AG10803 (cell line): ENCODE data around the gene COPS4.

Experiments
- DNase-seq: peaks from one replicate; pipeline ENCODE4 v3.0.0; 2010; ENCODE audit warnings: low read depth
- H3K4me3 ChIP-seq: 2 replicates; pipeline ENCODE4 v1.5.1; 2011; ENCODE audit warnings: mild to moderate bottlenecking, low read length, control low read depth
- TF ChIP-seq, protein P1 (sequence below): conservative IDR thresholded peaks from 2 replicates; pipeline ENCODE4 v1.5.1; 2011; ENCODE audit warnings: mild to moderate bottlenecking, low read length, control low read depth, inconsistent platforms

COPS4 gene

DNA sequence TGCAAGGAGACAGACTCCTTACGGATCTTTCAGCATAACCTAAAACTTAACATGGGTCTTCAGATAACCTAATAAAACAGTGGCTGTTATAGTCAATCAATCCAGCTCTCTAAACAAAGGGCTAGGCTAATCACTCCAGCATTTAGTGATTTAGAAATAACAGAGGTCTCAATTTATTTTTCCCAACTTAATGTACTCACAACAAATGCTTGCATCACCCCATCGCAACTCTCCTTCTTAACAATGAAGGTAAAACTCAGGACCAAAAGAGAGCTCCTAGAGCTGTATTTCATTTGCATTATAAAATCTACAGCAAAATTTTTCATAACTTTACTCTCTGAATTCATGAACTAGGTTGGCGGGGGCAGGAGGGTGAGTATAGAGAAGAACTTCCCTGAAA is 25.5 kb upstream of the COPS4 start:
- DNase-seq, result peak; percentile 24
- H3K4me3 ChIP-seq, result peak overlapping the region; percentile 84
- TF ChIP-seq, protein P1, sequence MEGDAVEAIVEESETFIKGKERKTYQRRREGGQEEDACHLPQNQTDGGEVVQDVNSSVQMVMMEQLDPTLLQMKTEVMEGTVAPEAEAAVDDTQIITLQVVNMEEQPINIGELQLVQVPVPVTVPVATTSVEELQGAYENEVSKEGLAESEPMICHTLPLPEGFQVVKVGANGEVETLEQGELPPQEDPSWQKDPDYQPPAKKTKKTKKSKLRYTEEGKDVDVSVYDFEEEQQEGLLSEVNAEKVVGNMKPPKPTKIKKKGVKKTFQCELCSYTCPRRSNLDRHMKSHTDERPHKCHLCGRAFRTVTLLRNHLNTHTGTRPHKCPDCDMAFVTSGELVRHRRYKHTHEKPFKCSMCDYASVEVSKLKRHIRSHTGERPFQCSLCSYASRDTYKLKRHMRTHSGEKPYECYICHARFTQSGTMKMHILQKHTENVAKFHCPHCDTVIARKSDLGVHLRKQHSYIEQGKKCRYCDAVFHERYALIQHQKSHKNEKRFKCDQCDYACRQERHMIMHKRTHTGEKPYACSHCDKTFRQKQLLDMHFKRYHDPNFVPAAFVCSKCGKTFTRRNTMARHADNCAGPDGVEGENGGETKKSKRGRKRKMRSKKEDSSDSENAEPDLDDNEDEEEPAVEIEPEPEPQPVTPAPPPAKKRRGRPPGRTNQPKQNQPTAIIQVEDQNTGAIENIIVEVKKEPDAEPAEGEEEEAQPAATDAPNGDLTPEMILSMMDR, result no peak

DNA sequence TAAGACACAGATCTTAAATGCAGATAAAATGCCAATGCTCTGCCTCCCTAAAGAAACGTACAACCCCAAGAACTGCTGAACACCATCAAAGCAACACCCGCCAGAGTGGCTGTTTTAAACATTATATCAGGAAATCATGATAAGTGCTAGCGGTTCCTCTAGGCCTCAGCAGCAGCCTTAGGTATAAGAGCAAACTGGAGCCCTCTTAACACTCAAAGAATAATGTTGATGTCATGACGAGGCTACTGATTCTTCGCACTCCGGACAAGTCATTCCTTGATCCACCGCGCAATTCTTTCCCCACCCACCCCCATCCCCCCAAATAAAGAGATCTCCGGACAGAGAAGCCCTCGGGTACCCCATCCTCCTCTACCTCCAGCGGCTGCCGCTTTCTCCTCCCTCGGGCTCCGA is 24.9 kb upstream of the COPS4 start:
- peak overlapping the region; percentile 84 for H3K4me3 ChIP-seq
- TF ChIP-seq, protein P1, result no peak
- DNase-seq, result peak; percentile 33

DNA sequence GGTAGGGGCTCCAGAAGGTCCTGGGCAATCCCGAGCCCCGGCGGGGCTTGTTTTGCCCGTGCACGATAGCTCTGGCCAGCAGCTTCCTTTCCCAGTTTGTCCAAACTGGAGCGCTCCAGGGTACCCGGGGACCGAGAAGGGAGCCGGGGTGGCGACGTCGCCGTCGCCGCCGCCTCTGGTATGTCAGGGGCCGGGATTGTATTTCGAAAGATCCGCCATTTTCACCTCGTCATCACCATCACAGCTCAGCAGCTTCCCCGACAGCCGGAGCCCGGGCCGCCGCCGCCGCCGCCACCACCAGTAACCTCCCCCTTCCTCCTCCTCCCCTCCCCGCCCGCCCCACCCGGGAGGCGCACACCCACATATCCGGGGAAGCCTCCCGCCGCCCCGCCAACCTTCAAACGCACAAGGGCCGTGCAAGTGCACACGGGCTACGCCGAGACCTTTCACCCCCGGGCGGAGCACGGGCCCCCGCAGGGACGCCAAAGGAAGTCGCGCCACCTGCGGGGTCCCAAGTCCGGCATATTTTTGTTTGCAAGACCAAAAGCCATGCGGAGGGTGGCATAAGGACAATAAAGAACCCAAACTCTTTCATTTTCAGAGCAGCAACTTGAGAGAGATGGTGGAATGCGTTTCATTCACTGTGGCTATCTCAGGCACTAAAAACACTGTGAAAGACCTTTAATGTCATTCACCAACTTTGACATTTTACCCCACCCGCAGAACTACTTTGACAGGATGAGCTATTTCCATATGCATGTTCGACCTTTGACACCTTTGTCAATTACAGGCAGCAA is 24.3 kb upstream of the COPS4 start, which contains the start of gene LIN54:
Gene LIN54 (minus strand): TSS at position 302 of the 797 bp plus-strand sequence. CDS start 25,979 bp downstream, outside the sequence.
- peak within 1 kb of the TSS; percentile 84 for H3K4me3 ChIP-seq
- TF ChIP-seq, protein P1, result no peak
- peak; percentile 82 for DNase-seq

DNA sequence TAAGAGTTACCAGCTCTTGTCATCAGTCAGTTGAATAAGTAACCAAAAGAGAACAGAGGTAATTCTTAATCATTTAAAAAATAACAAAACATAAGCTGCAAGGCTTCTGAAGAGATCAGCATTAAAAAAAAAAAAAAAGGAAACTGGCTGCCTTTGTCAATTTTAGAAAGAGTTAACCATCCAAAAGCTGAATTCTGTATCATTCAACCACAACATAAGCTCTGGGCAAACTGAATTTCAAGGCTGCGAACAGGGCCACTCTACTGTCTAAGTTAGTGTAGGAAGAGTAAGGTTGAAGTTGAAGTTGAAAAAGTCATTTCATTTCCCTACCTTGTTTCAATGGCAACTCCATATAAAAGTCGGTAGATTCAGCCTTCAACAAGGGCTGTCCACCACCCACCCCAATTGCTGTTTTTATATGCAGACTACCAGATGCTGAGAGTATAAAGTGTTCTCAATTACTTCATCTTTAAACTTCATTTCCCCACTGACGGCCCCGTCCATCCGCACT is 23.2 kb upstream of the COPS4 start:
- DNase-seq, result peak; percentile 4
- TF ChIP-seq, protein P1, result no peak
- H3K4me3 ChIP-seq, result peak overlapping the region; percentile 70

DNA sequence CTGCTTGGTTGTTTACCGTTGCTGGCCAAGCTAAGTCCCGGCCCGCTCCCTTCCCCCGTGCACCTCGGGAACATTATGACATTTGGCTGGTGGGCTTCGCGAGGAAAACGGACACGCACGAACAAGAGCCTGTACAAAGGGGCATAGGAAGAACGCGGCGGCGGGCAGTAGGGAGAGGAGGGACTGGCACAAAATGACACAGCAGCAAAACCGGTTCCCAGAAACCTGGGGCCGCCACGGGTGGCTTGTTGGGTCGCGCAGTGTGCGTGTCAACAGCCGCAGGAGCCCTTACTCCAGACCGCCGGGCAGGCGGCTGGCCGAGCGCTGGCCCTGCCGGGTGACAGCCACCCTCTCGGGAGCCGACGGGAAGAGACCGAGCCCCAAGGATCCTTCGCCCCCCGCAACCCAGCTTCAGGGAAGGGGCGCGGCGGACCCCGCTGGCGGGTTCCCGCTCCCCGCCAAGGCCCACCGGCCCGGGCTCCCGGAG is 22.7 kb upstream of the COPS4 start:
- TF ChIP-seq, protein P1, result no peak
- H3K4me3 ChIP-seq, result peak overlapping the region; percentile 70
- DNase-seq, result no peak

DNA sequence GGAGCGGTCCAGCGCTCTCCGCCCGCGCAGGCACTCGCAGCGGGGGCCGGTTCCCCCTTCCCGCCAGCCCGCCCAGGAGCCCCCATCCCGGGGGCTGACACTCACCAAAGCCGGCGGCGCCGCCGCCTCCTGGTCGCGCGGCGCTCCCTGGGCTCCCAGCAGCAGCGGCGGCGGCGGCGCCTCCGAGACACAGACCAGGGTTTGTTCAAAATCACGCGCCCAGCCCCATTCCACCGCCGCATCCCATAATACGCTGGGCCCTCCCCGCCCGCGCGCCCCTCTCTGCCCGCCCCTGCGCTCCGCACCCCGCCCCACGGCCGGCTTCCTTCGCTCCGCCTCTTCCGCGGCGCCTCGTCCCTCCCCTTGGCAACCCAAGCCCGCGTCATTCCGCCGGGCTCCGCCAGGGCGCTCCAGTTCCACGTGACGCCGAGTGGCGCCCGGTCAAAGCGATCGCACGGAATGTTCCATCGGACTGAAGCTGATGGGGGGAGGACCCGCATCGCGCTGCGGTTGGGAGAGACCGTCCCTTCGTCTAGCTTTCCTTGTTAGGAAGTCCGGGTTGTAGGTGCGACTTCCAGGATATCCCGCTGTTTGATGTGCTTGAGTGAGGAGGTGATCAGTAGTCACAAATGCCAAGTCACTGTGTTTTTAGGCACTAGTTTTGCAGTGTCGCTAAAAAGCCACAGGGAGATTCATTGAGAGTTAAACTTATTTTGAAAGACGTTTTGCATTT is 22.1 kb upstream of the COPS4 start:
- TF ChIP-seq, protein P1, result peak; percentile 45
- DNase-seq, result peak; percentile 97
- H3K4me3 ChIP-seq, result peak overlapping the region; percentile 83
